H9 (cell line): ENCODE measurements around the gene RAPGEF6. TPM values are rescaled to one million over a fixed set of nuclear protein-coding genes. Genes with fewer than 3 reads are reported as not detected.

Experiments used
- DNase-seq: peaks from one replicate; pipeline ENCODE4 v3.0.0-alpha.2; 2017
- H2AFZ ChIP-seq: one replicate; pipeline ENCODE4 v1.6.1; 2013; ENCODE audit warnings: mild to moderate bottlenecking, low read length, control low read depth, moderate library complexity
- H2AK5ac ChIP-seq: 2 replicates; pipeline ENCODE4 v1.6.1; 2013; ENCODE audit warnings: low read length, control low read depth, mixed read lengths; ENCODE audit not compliant: insufficient read length
- H2BK120ac ChIP-seq: one replicate; pipeline ENCODE4 v1.6.1; 2013; ENCODE audit warnings: low read depth, mild to moderate bottlenecking, low read length, control low read depth, inconsistent platforms; ENCODE audit not compliant: poor library complexity, severe bottlenecking
- H2BK12ac ChIP-seq: 2 replicates; pipeline ENCODE4 v1.6.1; 2013; ENCODE audit warnings: low read length, control low read depth, mixed read lengths, low read depth; ENCODE audit not compliant: insufficient read length
- H2BK15ac ChIP-seq: 2 replicates; pipeline ENCODE4 v1.6.1; 2013; ENCODE audit warnings: low read depth, low read length, control low read depth
- H2BK20ac ChIP-seq: one replicate; pipeline ENCODE4 v1.6.1; 2013; ENCODE audit warnings: low read depth, mild to moderate bottlenecking, low read length, control low read depth, inconsistent platforms; ENCODE audit not compliant: poor library complexity, severe bottlenecking
- H2BK5ac ChIP-seq: 2 replicates; pipeline ENCODE4 v1.6.1; 2013; ENCODE audit warnings: low read length, control low read depth, mixed read lengths; ENCODE audit not compliant: insufficient read length
- H3K14ac ChIP-seq: 2 replicates; pipeline ENCODE4 v1.6.1; 2013; ENCODE audit warnings: low read length, control low read depth; ENCODE audit not compliant: insufficient read depth
- H3K18ac ChIP-seq: 2 replicates; pipeline ENCODE4 v1.6.1; 2013; ENCODE audit warnings: low read depth, mild to moderate bottlenecking, mixed read lengths, low read length, control low read depth; ENCODE audit not compliant: insufficient read length
- H3K23ac ChIP-seq: 2 replicates; pipeline ENCODE4 v1.6.1; 2013; ENCODE audit warnings: low read length, control low read depth, mixed read lengths, low read depth; ENCODE audit not compliant: insufficient read length
- H3K23me2 ChIP-seq: 2 replicates; pipeline ENCODE4 v1.6.1; 2013; ENCODE audit warnings: low read depth, mild to moderate bottlenecking, mixed read lengths, low read length, control low read depth; ENCODE audit not compliant: insufficient read length, poor library complexity, severe bottlenecking
- H3K27ac ChIP-seq: 2 replicates; pipeline ENCODE4 v1.5.1; 2013; ENCODE audit warnings: low read length, control low read depth, mixed read lengths, low read depth; ENCODE audit not compliant: insufficient read length
- H3K27me3 ChIP-seq: 2 replicates; pipeline ENCODE4 v1.6.1; 2013; ENCODE audit warnings: low read length, control low read depth, inconsistent platforms; ENCODE audit not compliant: insufficient read depth
- H3K4ac ChIP-seq: 2 replicates; pipeline ENCODE4 v1.6.1; 2013; ENCODE audit warnings: low read depth, mild to moderate bottlenecking, control low read depth, inconsistent platforms, low read length, moderate library complexity
- H3K4me1 ChIP-seq: 2 replicates; pipeline ENCODE4 v1.6.1; 2013; ENCODE audit warnings: low read length, control low read depth, inconsistent platforms; ENCODE audit not compliant: insufficient read depth
- H3K4me2 ChIP-seq: 2 replicates; pipeline ENCODE4 v1.6.1; 2013; ENCODE audit warnings: low read length, control low read depth, mixed read lengths; ENCODE audit not compliant: insufficient read length, insufficient read depth
- H3K56ac ChIP-seq: 2 replicates; pipeline ENCODE4 v1.6.1; 2013; ENCODE audit warnings: low read depth, mild to moderate bottlenecking, mixed read lengths, low read length, control low read depth; ENCODE audit not compliant: insufficient read length
- H3K79me1 ChIP-seq: 2 replicates; pipeline ENCODE4 v1.6.1; 2013; ENCODE audit warnings: low read depth, mild to moderate bottlenecking, moderate library complexity, low read length, control low read depth, inconsistent platforms; ENCODE audit not compliant: insufficient read depth, poor library complexity, severe bottlenecking
- H3K79me2 ChIP-seq: 2 replicates; pipeline ENCODE4 v1.6.1; 2013; ENCODE audit warnings: low read length, control low read depth, inconsistent platforms; ENCODE audit not compliant: insufficient read depth
- H3K9ac ChIP-seq: 2 replicates; pipeline ENCODE4 v1.6.1; 2013; ENCODE audit warnings: low read length, control low read depth, mixed read lengths; ENCODE audit not compliant: insufficient read length; ENCODE audit errors: extremely low read depth
- H3K9me3 ChIP-seq: one replicate; pipeline ENCODE4 v1.6.1; 2013; ENCODE audit warnings: low read depth, low read length, inconsistent platforms; ENCODE audit not compliant: control insufficient read depth
- H3T11ph ChIP-seq: one replicate; pipeline ENCODE4 v1.6.1; 2013; ENCODE audit warnings: mild to moderate bottlenecking, low read length, control low read depth, inconsistent platforms
- H4K20me1 ChIP-seq: one replicate; pipeline ENCODE4 v1.6.1; 2013; ENCODE audit not compliant: control insufficient read depth, insufficient read length, insufficient read depth
- H4K5ac ChIP-seq: 2 replicates; pipeline ENCODE4 v1.6.1; 2013; ENCODE audit warnings: low read depth, mild to moderate bottlenecking, mixed read lengths, low read length, control low read depth; ENCODE audit not compliant: insufficient read length
- H4K8ac ChIP-seq: replicated peaks from 2 replicates; pipeline ENCODE4 v1.6.1; 2013; ENCODE audit warnings: low read length, control low read depth, mixed read lengths, low read depth; ENCODE audit not compliant: insufficient read length
- H4K91ac ChIP-seq: 2 replicates; pipeline ENCODE4 v1.6.1; 2013; ENCODE audit warnings: low read depth, mild to moderate bottlenecking, moderate library complexity, mixed read lengths, low read length, control low read depth; ENCODE audit not compliant: insufficient read length
- H3K27ac Mint-ChIP-seq, 3 experiments: 2 replicates in 2 of 3; 3 replicates in 1 of 3; pipeline ENCODE4 v1.8.0; 2020 to 2021; ENCODE audit warnings: mixed read lengths in 3 of 3, mild to moderate bottlenecking in 1 of 3, moderate library complexity in 1 of 3
- H3K27me3 Mint-ChIP-seq: 2 replicates; pipeline ENCODE4 v1.8.0; 2021; ENCODE audit warnings: low read depth, mild to moderate bottlenecking, moderate library complexity, mixed read lengths
- H3K36me3 Mint-ChIP-seq, 3 experiments: 2 replicates in 2 of 3; 3 replicates in 1 of 3; pipeline ENCODE4 v1.8.0; 2020 to 2021; ENCODE audit warnings: low read depth in 3 of 3, mixed read lengths in 3 of 3; ENCODE audit not compliant: insufficient read depth in 1 of 3
- H3K4me1 Mint-ChIP-seq, 2 experiments: 2 replicates each; pipeline ENCODE4 v1.8.0; 2020; ENCODE audit warnings: mixed read lengths in 2 of 2
- H3K4me3 Mint-ChIP-seq, 2 experiments: 2 replicates in 1 of 2; 3 replicates in 1 of 2; pipeline ENCODE4 v1.8.0; 2020 to 2021; ENCODE audit warnings: mild to moderate bottlenecking in 2 of 2, mixed read lengths in 2 of 2, moderate library complexity in 1 of 2
- H3K9me3 Mint-ChIP-seq, 2 experiments: 2 replicates in 1 of 2; 3 replicates in 1 of 2; pipeline ENCODE4 v1.8.0; 2020; ENCODE audit warnings: mild to moderate bottlenecking in 2 of 2, mixed read lengths in 2 of 2, moderate library complexity in 1 of 2
- WGBS: extraction: QIAGEN DNeasy Blood & Tissue Kit; methylation state at CpG from one replicate; pipeline ENCODE4 v1.1.7; 2013; ENCODE audit warnings: missing lambda C conversion rate, low lambda C conversion rate, mixed read lengths; ENCODE audit not compliant: insufficient read length; ENCODE audit errors: extremely low coverage; 5-methylcytosine and 5-hydroxymethylcytosine counted together
- total RNA-seq: library from RNA; stranded (reverse); gene quantifications from 2 replicates; pipeline ENCODE4 v1.2.1, GENCODE V29; 2021
- TF ChIP-seq, protein P1 (sequence below): fragments of 200-600 bp; sonication (generic); conservative IDR thresholded peaks from 3 replicates; pipeline ENCODE4 v1.8.0; 2021; ENCODE audit warnings: antibody characterized with exemption, mild to moderate bottlenecking

The RAPGEF6 gene
- total RNA-seq, 1 experiment from 2014 or later: 19.7 TPM

DNA sequence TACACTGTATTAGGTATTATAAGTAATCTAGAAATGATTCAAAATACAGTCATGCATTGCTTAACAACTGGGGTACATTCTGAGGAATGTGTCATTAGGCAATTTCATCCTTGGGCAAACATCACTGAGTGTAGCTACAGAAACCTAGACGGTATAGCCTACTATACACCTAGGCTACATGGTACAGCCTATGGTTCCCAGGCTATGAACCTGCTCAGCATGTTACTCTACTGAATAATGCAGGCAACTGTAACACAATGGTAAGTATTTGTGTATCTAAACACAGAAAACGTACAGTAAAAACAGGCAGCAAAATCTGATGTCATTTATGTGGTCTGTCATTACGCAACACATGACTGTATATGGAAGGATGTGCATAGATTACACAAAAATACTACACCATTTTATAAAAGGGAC lies 96.8 kb downstream of the RAPGEF6 start:
- H3T11ph ChIP-seq: no peak overlapping the region
- H3K9ac ChIP-seq: no peak overlapping the region
- no peak overlapping the region for H4K5ac ChIP-seq
- H3K18ac ChIP-seq: no peak overlapping the region
- H3K27ac ChIP-seq: no peak overlapping the region
- no peak overlapping the region for H3K4me2 ChIP-seq
- H2BK20ac ChIP-seq: no peak overlapping the region
- no peaks in the 10 kb centered on the region for H3K27me3 ChIP-seq
- TF ChIP-seq, protein P1, sequence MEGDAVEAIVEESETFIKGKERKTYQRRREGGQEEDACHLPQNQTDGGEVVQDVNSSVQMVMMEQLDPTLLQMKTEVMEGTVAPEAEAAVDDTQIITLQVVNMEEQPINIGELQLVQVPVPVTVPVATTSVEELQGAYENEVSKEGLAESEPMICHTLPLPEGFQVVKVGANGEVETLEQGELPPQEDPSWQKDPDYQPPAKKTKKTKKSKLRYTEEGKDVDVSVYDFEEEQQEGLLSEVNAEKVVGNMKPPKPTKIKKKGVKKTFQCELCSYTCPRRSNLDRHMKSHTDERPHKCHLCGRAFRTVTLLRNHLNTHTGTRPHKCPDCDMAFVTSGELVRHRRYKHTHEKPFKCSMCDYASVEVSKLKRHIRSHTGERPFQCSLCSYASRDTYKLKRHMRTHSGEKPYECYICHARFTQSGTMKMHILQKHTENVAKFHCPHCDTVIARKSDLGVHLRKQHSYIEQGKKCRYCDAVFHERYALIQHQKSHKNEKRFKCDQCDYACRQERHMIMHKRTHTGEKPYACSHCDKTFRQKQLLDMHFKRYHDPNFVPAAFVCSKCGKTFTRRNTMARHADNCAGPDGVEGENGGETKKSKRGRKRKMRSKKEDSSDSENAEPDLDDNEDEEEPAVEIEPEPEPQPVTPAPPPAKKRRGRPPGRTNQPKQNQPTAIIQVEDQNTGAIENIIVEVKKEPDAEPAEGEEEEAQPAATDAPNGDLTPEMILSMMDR: no peak
- no peak overlapping the region for H3K23ac ChIP-seq
- H2BK120ac ChIP-seq: no peak overlapping the region
- H2AK5ac ChIP-seq: no peak overlapping the region
- H4K91ac ChIP-seq: no peak overlapping the region
- H3K79me2 ChIP-seq: no peaks in the 10 kb centered on the region
- H3K56ac ChIP-seq: no peak overlapping the region
- H4K20me1 ChIP-seq: no peaks in the 10 kb centered on the region
- no peaks in the 10 kb centered on the region for H3K23me2 ChIP-seq
- H3K36me3 Mint-ChIP-seq: peaks cover 0 to 2% (median 0%) of the 10 kb centered on the region in 3 experiments; a peak in 1 of 7 replicates
- H3K9me3 Mint-ChIP-seq: no peaks in the 10 kb centered on the region
- no peak overlapping the region for H2BK15ac ChIP-seq
- no peak overlapping the region for H4K8ac ChIP-seq
- no peaks in the 10 kb centered on the region for H3K27me3 Mint-ChIP-seq
- 0 out of 2 replicates have a peak, but pooled peaks cover 1% of the 10 kb centered on the region for H3K4me1 ChIP-seq
- H3K4ac ChIP-seq: no peak overlapping the region
- no peaks in the 10 kb centered on the region for H3K9me3 ChIP-seq
- no peak overlapping the region for H3K14ac ChIP-seq
- H3K4me1 Mint-ChIP-seq: no peaks in the 10 kb centered on the region; a peak in 1 of 4 replicates
- no peak for DNase-seq
- no peak overlapping the region for H2AFZ ChIP-seq
- WGBS: no CpG with 5 or more reads among the region's 3 CpGs
- H3K27ac Mint-ChIP-seq: no peak overlapping the region
- no peaks in the 10 kb centered on the region for H3K79me1 ChIP-seq
- H2BK12ac ChIP-seq: no peak overlapping the region
- no peak overlapping the region for H3K4me3 Mint-ChIP-seq
- H2BK5ac ChIP-seq: no peak overlapping the region
